Vagina (tissue), 2 donors: ENCODE measurements around the gene C1QC. TPM values are rescaled to one million over a fixed set of nuclear protein-coding genes. Genes with fewer than 3 reads are reported as not detected.

ENCODE experiments used
- DNase-seq, 2 donors: peaks; one replicate each; pipeline ENCODE4 v3.0.0-alpha.2; 2017; ENCODE audit errors: extremely low spot score in 2 of 2
- H3K27ac ChIP-seq: fragments of 200-600 bp; sonication (generic); one replicate; pipeline ENCODE4 v1.5.1; 2019
- H3K27me3 ChIP-seq: fragments of 200-600 bp; sonication (generic); one replicate; pipeline ENCODE4 v1.5.1; 2019
- H3K36me3 ChIP-seq, 2 donors: fragments of 200-600 bp; sonication (generic); one replicate each; pipeline ENCODE4 v1.5.1; 2017 to 2019
- H3K4me1 ChIP-seq: fragments of 200-600 bp; sonication (generic); one replicate; pipeline ENCODE4 v1.5.1; 2019
- H3K4me3 ChIP-seq, 2 donors: fragments of 200-600 bp; sonication (generic); 1 replicate in 1 of 2; 2 replicates in 1 of 2; pipeline ENCODE4 v1.5.1; 2016 to 2019
- H3K9me3 ChIP-seq: fragments of 200-600 bp; sonication (generic); one replicate; pipeline ENCODE4 v1.5.1; 2019
- CTCF ChIP-seq, 3 experiments: fragments of 450-650 bp in 2 of 3; fragments of 200-600 bp in 1 of 3; sonication (generic) in 1 of 3; IDR thresholded peaks; one replicate each; pipeline ENCODE4 v1.5.1; 2017 to 2019; ENCODE audit warnings: antibody characterized with exemption in 3 of 3, mild to moderate bottlenecking in 2 of 3, moderate library complexity in 2 of 3
- POLR2A ChIP-seq, 2 donors: fragments of 450-650 bp; IDR thresholded peaks; one replicate each; pipeline ENCODE4 v1.6.1; 2017; ENCODE audit warnings: antibody characterized with exemption in 2 of 2, mild to moderate bottlenecking in 2 of 2, moderate library complexity in 2 of 2
- POLR2AphosphoS5 ChIP-seq, 2 donors: sonication (generic); formaldehyde crosslinking; IDR thresholded peaks; one replicate each; pipeline ENCODE4 v1.9.0; 2017; ENCODE audit warnings: antibody characterized with exemption in 2 of 2, mild to moderate bottlenecking in 2 of 2, low read depth in 1 of 2; ENCODE audit not compliant: insufficient read depth in 1 of 2
- intact Hi-C: fragments of 100-400 bp; cut with DNase I; formaldehyde crosslinking; loops from one replicate; pipeline ENCODE4 v1.15.1; 2023
- total RNA-seq: library from RNA; depleted of rRNA; stranded (reverse); fragments of >200 nt; gene quantifications from one replicate; pipeline ENCODE4 v1.2.3, GENCODE V29; 2016

C1QC gene
- total RNA-seq, 1 donor from 2014 or later: 128 TPM

DNA sequence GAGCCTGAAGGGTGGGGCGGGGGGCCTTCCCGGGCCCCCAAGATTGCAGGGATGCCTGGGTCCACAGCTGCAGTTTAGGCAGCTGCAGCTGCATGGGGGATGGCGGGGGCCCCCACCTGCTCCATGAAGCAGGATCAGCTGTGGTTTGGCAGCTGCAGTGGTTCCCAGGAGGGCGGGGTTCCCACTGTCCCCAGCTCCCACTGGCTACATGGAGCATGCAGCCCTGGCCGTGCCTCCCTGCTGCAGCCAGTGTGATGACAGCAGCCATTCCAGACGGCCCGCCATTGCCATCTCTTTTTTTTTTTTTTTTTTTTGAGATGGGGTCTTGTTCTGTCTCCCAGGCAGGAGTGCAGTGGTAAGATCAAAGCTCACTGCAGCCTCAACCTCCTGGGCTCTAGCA, 8.0 kb upstream of the C1QC start:
- Histone ChIP-seq H3K9me3 (no peaks in the 10 kb centered on the region), H3K27me3 (no peaks in the 10 kb centered on the region), H3K4me3 (no peak overlapping the region), H3K4me1 (no peaks in the 10 kb centered on the region), H3K27ac (no peak overlapping the region), H3K36me3 (no peaks in the 10 kb centered on the region)
- no peak for TF ChIP-seq CTCF (IDR thresholded peaks at IDR 0.05)
- no peak for TF ChIP-seq POLR2A (IDR thresholded peaks at IDR 0.05)
- intact Hi-C loops: loop anchor here (10.0 kb wide), 1 partner anchor 501 kb away; no protein-coding TSS in a partner anchor
- DNase-seq: no peak

- no peaks in the 10 kb centered on the region for H3K4me1 ChIP-seq
- intact Hi-C loops: loop anchor here (10.0 kb wide), 1 partner anchor 502 kb away; no protein-coding TSS in a partner anchor
- no peak for DNase-seq
- H3K9me3 ChIP-seq: no peaks in the 10 kb centered on the region
- no peaks in the 10 kb centered on the region for H3K27me3 ChIP-seq
- H3K27ac ChIP-seq: no peak within 1 kb of the TSS
- H3K36me3 ChIP-seq: no peaks in the 10 kb centered on the region
- H3K4me3 ChIP-seq: peak within 1 kb of the TSS in 1 of 2 donors; percentile 24
- TF ChIP-seq POLR2A (IDR thresholded peaks at IDR 0.05) (no peak), POLR2AphosphoS5 (IDR thresholded peaks at IDR 0.05; ENCODE audit: insufficient read depth in 1 of 2, low read depth in 1 of 2) (peak in 1 of 2 donors; percentile 51)
Observed at GRCh38 chr1:22636353-22636752, 7.1 kb upstream of the C1QC start, which contains the start of gene C1QA. Gene C1QA (plus strand): TSS chr1:22636628. CDS start chr1:22637617, 989 bp downstream.

DNA sequence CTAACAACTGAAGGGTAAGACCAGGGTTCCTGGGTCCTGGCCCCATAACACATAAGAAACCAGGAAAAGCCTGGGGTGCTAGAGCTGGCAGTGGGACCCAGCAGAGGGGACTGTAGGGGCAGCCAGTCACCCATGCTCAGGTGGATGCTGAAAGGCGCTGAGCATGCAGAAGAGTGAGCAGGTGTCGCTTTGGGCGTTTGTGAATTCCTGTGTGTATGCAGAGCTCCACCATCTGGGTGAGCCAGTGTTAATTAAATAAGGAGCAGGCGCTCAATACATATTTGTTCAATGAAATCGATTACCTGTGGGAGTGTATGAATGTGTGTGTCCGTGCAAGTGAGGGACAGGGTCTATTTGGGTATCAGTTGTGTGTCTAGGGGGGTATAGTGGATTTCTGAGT, 6.5 kb upstream of the C1QC start:
- DNase-seq: no peak
- Histone ChIP-seq H3K27ac (no peak overlapping the region), H3K4me1 (no peaks in the 10 kb centered on the region), H3K9me3 (no peaks in the 10 kb centered on the region), H3K4me3 (peak overlapping the region in 1 of 2 donors; percentile 24), H3K36me3 (no peaks in the 10 kb centered on the region), H3K27me3 (no peaks in the 10 kb centered on the region)
- no peak for TF ChIP-seq POLR2AphosphoS5 (IDR thresholded peaks at IDR 0.05; ENCODE audit: insufficient read depth in 1 of 2, low read depth in 1 of 2)
- no peak for TF ChIP-seq POLR2A (IDR thresholded peaks at IDR 0.05)
- no peak for TF ChIP-seq CTCF (IDR thresholded peaks at IDR 0.05)
- intact Hi-C loops: loop anchor here (10.0 kb wide), 1 partner anchor 502 kb away; no protein-coding TSS in a partner anchor

DNA sequence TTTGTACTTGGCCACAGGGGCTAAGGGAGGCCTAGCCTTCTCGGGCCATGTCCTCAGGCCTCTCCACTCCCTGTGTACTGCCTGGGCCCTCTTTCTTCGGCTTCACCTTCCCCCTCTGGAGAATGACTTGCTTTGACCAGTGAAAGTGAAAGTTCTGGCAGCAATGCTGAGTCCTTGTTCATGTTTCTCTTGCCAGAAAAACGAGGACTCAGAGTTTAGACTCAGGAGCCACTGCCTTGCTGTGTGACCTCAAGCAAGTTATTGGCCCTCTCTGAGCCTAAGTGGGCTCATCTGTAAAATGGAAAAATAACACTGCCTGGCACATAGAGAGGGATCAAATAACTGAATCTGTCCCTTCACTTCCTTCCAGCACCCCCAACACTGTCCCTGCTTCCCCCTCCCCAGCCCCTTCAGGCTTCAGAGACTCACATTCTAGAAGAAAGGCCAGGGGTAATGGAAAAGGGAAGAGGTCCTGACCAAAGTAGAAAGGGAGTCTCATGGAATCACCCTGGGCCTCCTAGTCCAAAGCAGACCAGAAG, 5.5 kb upstream of the C1QC start:
- Histone ChIP-seq H3K36me3 (no peaks in the 10 kb centered on the region), H3K9me3 (no peaks in the 10 kb centered on the region), H3K4me1 (no peaks in the 10 kb centered on the region), H3K4me3 (no peak overlapping the region), H3K27ac (no peak overlapping the region), H3K27me3 (no peaks in the 10 kb centered on the region)
- no peak for DNase-seq
- no peak for TF ChIP-seq CTCF (IDR thresholded peaks at IDR 0.05)
- TF ChIP-seq POLR2A (IDR thresholded peaks at IDR 0.05): no peak
- TF ChIP-seq POLR2AphosphoS5 (IDR thresholded peaks at IDR 0.05; ENCODE audit: insufficient read depth in 1 of 2, low read depth in 1 of 2): no peak
- intact Hi-C loops: loop anchor here (10.0 kb wide), 1 partner anchor 503 kb away; no protein-coding TSS in a partner anchor

- Histone ChIP-seq H3K4me1 (no peaks in the 10 kb centered on the region), H3K36me3 (no peaks in the 10 kb centered on the region), H3K9me3 (no peaks in the 10 kb centered on the region), H3K27ac (no peak overlapping the region), H3K4me3 (no peak overlapping the region), H3K27me3 (no peaks in the 10 kb centered on the region)
- intact Hi-C loops: loop anchor here (10.0 kb wide), 1 partner anchor 504 kb away; no protein-coding TSS in a partner anchor
- no peak for DNase-seq
- TF ChIP-seq POLR2A (IDR thresholded peaks at IDR 0.05) (no peak), CTCF (IDR thresholded peaks at IDR 0.05) (no peak), POLR2AphosphoS5 (IDR thresholded peaks at IDR 0.05; ENCODE audit: insufficient read depth in 1 of 2, low read depth in 1 of 2) (no peak)
Observed at GRCh38 chr1:22638476-22639234, 4.8 kb upstream of the C1QC start.
